ENCODE measurements around the gene GAS2.

GAS2 gene

GRCh38 chr11:22627421-22627820, 39.0 kb upstream of the GAS2 start:
- DNase-seq = no peak
- Histone ChIP-seq H3K4me3 (ENCODE audit: low read depth, low read length) (no peak overlapping the region), H3K36me3 (replicated peaks) (no peaks in the 10 kb centered on the region), H3K27me3 (replicated peaks) (no peaks in the 10 kb centered on the region), H3K27ac (no peak overlapping the region)
- in situ Hi-C loops (cut with HindIII; ENCODE audit: low pct_ligation_motif_present, low sequenced_read_pairs) = no loop called here
- TF ChIP-seq, protein P1, sequence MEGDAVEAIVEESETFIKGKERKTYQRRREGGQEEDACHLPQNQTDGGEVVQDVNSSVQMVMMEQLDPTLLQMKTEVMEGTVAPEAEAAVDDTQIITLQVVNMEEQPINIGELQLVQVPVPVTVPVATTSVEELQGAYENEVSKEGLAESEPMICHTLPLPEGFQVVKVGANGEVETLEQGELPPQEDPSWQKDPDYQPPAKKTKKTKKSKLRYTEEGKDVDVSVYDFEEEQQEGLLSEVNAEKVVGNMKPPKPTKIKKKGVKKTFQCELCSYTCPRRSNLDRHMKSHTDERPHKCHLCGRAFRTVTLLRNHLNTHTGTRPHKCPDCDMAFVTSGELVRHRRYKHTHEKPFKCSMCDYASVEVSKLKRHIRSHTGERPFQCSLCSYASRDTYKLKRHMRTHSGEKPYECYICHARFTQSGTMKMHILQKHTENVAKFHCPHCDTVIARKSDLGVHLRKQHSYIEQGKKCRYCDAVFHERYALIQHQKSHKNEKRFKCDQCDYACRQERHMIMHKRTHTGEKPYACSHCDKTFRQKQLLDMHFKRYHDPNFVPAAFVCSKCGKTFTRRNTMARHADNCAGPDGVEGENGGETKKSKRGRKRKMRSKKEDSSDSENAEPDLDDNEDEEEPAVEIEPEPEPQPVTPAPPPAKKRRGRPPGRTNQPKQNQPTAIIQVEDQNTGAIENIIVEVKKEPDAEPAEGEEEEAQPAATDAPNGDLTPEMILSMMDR (IDR thresholded peaks at IDR 0.05; ENCODE audit: low read depth, low read length, missing control alignments) = no peak

- H3K4me3 ChIP-seq (ENCODE audit: low read depth, low read length) = no peak overlapping the region
- in situ Hi-C loops (cut with HindIII; ENCODE audit: low pct_ligation_motif_present, low sequenced_read_pairs) = no loop called here
- H3K27ac ChIP-seq = no peak overlapping the region
- H3K36me3 ChIP-seq (replicated peaks) = no peaks in the 10 kb centered on the region
- H3K27me3 ChIP-seq (replicated peaks) = no peaks in the 10 kb centered on the region
- TF ChIP-seq, protein P1 (IDR thresholded peaks at IDR 0.05; ENCODE audit: low read depth, low read length, missing control alignments) = peak; percentile 32
- no peak for DNase-seq
Measured at GRCh38 chr11:22633354-22633902, 33.0 kb upstream of the GAS2 start.

GRCh38 chr11:22634897-22635629, 31.3 kb upstream of the GAS2 start:
- Histone ChIP-seq H3K27me3 (replicated peaks) (no peaks in the 10 kb centered on the region), H3K4me3 (ENCODE audit: low read depth, low read length) (no peak overlapping the region), H3K36me3 (replicated peaks) (no peaks in the 10 kb centered on the region), H3K27ac (no peak overlapping the region)
- peak; percentile 12 for DNase-seq
- in situ Hi-C loops (cut with HindIII; ENCODE audit: low pct_ligation_motif_present, low sequenced_read_pairs) = no loop called here
- TF ChIP-seq, protein P1 (IDR thresholded peaks at IDR 0.05; ENCODE audit: low read depth, low read length, missing control alignments) = no peak

GRCh38 chr11:22635689-22636088, 30.7 kb upstream of the GAS2 start:
- DNase-seq = no peak
- Histone ChIP-seq H3K4me3 (ENCODE audit: low read depth, low read length) (no peak overlapping the region), H3K27me3 (replicated peaks) (no peaks in the 10 kb centered on the region)

DNA sequence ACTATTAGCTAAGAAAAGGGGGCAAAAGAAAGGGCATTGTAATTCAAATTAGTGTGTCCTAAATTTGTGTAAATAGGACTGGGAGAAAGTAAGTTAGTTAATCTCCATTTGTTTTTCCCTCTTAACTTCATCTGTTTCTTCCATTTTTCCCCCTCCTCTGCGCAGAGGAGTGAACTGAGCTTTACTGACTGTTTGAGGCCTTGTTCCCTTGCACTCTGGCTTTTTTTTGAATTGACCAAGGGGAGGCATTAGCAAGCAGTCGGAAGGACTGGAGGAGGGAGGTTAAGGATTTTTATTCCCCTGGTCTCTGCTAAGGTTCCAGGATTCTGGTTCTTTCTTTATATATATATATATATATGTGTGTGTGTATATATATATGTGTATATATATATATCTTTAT, 25.5 kb upstream of the GAS2 start:
- DNase-seq = no peak
- TF ChIP-seq, protein P1 (IDR thresholded peaks at IDR 0.05; ENCODE audit: low read depth, low read length, missing control alignments) = no peak
- in situ Hi-C loops (cut with HindIII; ENCODE audit: low pct_ligation_motif_present, low sequenced_read_pairs) = no loop called here
- Histone ChIP-seq H3K36me3 (replicated peaks) (no peaks in the 10 kb centered on the region), H3K4me3 (ENCODE audit: low read depth, low read length) (no peak overlapping the region), H3K27ac (no peak overlapping the region), H3K27me3 (replicated peaks) (no peaks in the 10 kb centered on the region)

More at GRCh38 chr11:22635689-22636088, 30.7 kb upstream of the GAS2 start:
- in situ Hi-C loops (cut with HindIII; ENCODE audit: low pct_ligation_motif_present, low sequenced_read_pairs) = no loop called here
- Histone ChIP-seq H3K36me3 (replicated peaks) (no peaks in the 10 kb centered on the region), H3K27ac (no peak overlapping the region)
- TF ChIP-seq, protein P1 (IDR thresholded peaks at IDR 0.05; ENCODE audit: low read depth, low read length, missing control alignments) = no peak

Measured in brain microvascular endothelial cell (primary cell).